SK-MEL-5 (cell line): ENCODE results near the gene HES6. TPM values are rescaled to one million over a fixed set of nuclear protein-coding genes. Genes with fewer than 3 reads are reported as not detected.

Experiments used
- DNase-seq: peaks from one replicate; pipeline ENCODE4 v3.0.0-alpha.2; 2016; ENCODE audit warnings: low read depth, low spot score
- in situ Hi-C: cut with HindIII; loops from 2 replicates; pipeline ENCODE4 v1.10.0; 2016; ENCODE audit warnings: low sequenced_read_pairs, high pct_unique_total_duplicates, low pct_unique_long_range_greater_than_20kb
- total RNA-seq: library from RNA; depleted of rRNA; stranded (reverse); fragments of >200 nt; shearing (Covaris generic); gene quantifications from 2 replicates; pipeline ENCODE4 v1.2.3, GENCODE V29; 2014

Gene HES6
- total RNA-seq, 1 experiment from 2014 or later = 191 TPM

- in situ Hi-C loops = no loop called here
- no peak for DNase-seq
Observed at GRCh38 chr2:238259061-238260020, 19.5 kb upstream of the HES6 start.

- no peak for DNase-seq
- in situ Hi-C loops = no loop called here
Observed at GRCh38 chr2:238257786-238258700, 18.2 kb upstream of the HES6 start.

- in situ Hi-C loops = no loop called here
Observed at GRCh38 chr2:238256594-238257104, 16.8 kb upstream of the HES6 start.

GRCh38 chr2:238256111-238256510 lies 16.3 kb upstream of the HES6 start:
- no peak for DNase-seq
- in situ Hi-C loops = no loop called here

More at GRCh38 chr2:238256594-238257104, 16.8 kb upstream of the HES6 start:
- DNase-seq = peak; percentile 96

GRCh38 chr2:238255636-238256035 lies 15.8 kb upstream of the HES6 start:
- DNase-seq = no peak
- in situ Hi-C loops = no loop called here

GRCh38 chr2:238255151-238255551 lies 15.3 kb upstream of the HES6 start:
- no peak for DNase-seq
- in situ Hi-C loops = no loop called here

GRCh38 chr2:238254095-238254723 lies 14.4 kb upstream of the HES6 start:
- in situ Hi-C loops = no loop called here
- DNase-seq = no peak

GRCh38 chr2:238252766-238253630 lies 13.2 kb upstream of the HES6 start:
- DNase-seq = no peak
- in situ Hi-C loops = no loop called here

- no peak for DNase-seq
- in situ Hi-C loops = no loop called here
Observed at GRCh38 chr2:238251986-238252385, 12.1 kb upstream of the HES6 start.

GRCh38 chr2:238251331-238251730 lies 11.5 kb upstream of the HES6 start:
- in situ Hi-C loops = no loop called here
- no peak for DNase-seq

- in situ Hi-C loops = no loop called here
- no peak for DNase-seq
Observed at GRCh38 chr2:238250896-238251295, 11.1 kb upstream of the HES6 start.

- in situ Hi-C loops = no loop called here
- DNase-seq = no peak
Observed at GRCh38 chr2:238247841-238248453, 8.1 kb upstream of the HES6 start.

GRCh38 chr2:238247002-238247822 lies 7.4 kb upstream of the HES6 start:
- DNase-seq = no peak
- in situ Hi-C loops = no loop called here

GRCh38 chr2:238244151-238244550 lies 4.3 kb upstream of the HES6 start:
- no peak for DNase-seq

GRCh38 chr2:238243496-238244076 lies 3.7 kb upstream of the HES6 start:
- peak; percentile 46 for DNase-seq
- in situ Hi-C loops = no loop called here

More at GRCh38 chr2:238244151-238244550, 4.3 kb upstream of the HES6 start:
- in situ Hi-C loops = no loop called here
